Activated B cell treated with CpG ODN at 0.5 μM for 24 hours (primary cell): ENCODE results near the gene GABBR2. TPM values are rescaled to one million over a fixed set of nuclear protein-coding genes. Genes with fewer than 3 reads are reported as not detected.
"Not testable (repeated sequence)": the region's sequence is repeated elsewhere in the genome, so short reads cannot be mapped to it uniquely, and the experiment has no call there.

Source experiments
- ATAC-seq: fragments of 200-7000 bp; cut with Tn5 transposase; one replicate; pipeline ENCODE4 v1.10.0; 2021; ENCODE audit warnings: low read depth, mild to moderate bottlenecking, moderate library complexity
- CTCF ChIA-PET: fragments of 350-600 bp; sonication (Branson Sonifier 250); formaldehyde crosslinking; loops from one replicate; lab custom pipeline; 2021; ENCODE audit warnings: antibody characterized with exemption; lab: Charles Lee
- POLR2A ChIA-PET: fragments of 350-600 bp; sonication (Branson Sonifier 250); formaldehyde crosslinking; loops from one replicate; lab custom pipeline; 2021; ENCODE audit warnings: antibody characterized with exemption; lab: Charles Lee
- DNase-seq: peaks from one replicate; pipeline ENCODE4 v3.0.0; 2022
- H3K27ac Mint-ChIP-seq: one replicate; pipeline ENCODE4 v1.8.0; 2020; ENCODE audit warnings: mixed read lengths
- H3K27me3 Mint-ChIP-seq: one replicate; pipeline ENCODE4 v1.8.0; 2021; ENCODE audit warnings: mixed read lengths
- H3K36me3 Mint-ChIP-seq: one replicate; pipeline ENCODE4 v1.8.0; 2021; ENCODE audit warnings: low read depth, mixed read lengths
- H3K4me1 Mint-ChIP-seq: one replicate; pipeline ENCODE4 v1.8.0; 2021; ENCODE audit warnings: mixed read lengths
- H3K4me3 Mint-ChIP-seq: one replicate; pipeline ENCODE4 v1.8.0; 2020; ENCODE audit warnings: mild to moderate bottlenecking, mixed read lengths
- H3K9me3 Mint-ChIP-seq: one replicate; pipeline ENCODE4 v1.8.0; 2020; ENCODE audit warnings: mixed read lengths
- intact Hi-C: fragments of 100-400 bp; cut with micrococcal nuclease; formaldehyde crosslinking; loops from one replicate; pipeline ENCODE4 v1.15.1; 2024
- total RNA-seq: library from RNA; stranded (reverse); gene quantifications from 2 replicates; pipeline ENCODE4 v1.2.3, GENCODE V29; 2022
- TF ChIP-seq, protein P1 (sequence below): fragments of 200-600 bp; IDR thresholded peaks from one replicate; pipeline ENCODE4 v1.8.0; 2022; ENCODE audit warnings: antibody characterized with exemption, mild to moderate bottlenecking

GABBR2 gene
- total RNA-seq, 1 donor from 2014 or later, result not detected

DNA sequence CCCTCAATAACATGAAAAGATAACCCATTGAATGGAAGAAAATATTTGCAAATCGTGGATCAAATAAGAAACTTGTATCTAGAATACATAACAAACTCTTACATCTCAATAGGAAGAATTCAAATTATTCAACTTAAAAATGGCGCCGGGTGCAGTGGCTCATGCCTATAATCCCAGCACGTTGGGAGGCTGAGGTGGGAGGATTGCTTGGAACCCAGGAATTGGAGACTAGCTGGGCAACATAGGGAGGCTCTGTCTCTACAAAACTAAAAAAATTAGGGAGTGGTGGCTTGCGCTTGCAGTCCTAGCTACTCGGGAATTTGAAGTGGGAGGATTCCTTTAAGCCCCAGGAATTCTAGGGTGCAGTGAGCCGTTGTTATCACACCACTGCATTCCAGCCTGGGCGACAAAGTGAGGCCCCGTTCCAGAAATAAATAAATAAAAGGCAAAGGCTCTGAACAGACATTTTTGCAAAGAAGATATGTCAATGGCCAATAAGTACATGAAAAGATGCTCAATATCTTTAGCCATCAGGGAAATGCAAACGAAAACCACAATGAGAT is 431.7 kb downstream of the GABBR2 start:
- no peak overlapping the region for H3K27ac Mint-ChIP-seq
- DNase-seq (no peak), ATAC-seq (no peak)
- CTCF ChIA-PET, result no interaction called here
- no peak overlapping the region for H3K4me3 Mint-ChIP-seq
- no peaks in the 10 kb centered on the region for H3K9me3 Mint-ChIP-seq
- intact Hi-C loops, result no loop called here
- peaks cover 32% of the 10 kb centered on the region for H3K27me3 Mint-ChIP-seq
- TF ChIP-seq, protein P1, sequence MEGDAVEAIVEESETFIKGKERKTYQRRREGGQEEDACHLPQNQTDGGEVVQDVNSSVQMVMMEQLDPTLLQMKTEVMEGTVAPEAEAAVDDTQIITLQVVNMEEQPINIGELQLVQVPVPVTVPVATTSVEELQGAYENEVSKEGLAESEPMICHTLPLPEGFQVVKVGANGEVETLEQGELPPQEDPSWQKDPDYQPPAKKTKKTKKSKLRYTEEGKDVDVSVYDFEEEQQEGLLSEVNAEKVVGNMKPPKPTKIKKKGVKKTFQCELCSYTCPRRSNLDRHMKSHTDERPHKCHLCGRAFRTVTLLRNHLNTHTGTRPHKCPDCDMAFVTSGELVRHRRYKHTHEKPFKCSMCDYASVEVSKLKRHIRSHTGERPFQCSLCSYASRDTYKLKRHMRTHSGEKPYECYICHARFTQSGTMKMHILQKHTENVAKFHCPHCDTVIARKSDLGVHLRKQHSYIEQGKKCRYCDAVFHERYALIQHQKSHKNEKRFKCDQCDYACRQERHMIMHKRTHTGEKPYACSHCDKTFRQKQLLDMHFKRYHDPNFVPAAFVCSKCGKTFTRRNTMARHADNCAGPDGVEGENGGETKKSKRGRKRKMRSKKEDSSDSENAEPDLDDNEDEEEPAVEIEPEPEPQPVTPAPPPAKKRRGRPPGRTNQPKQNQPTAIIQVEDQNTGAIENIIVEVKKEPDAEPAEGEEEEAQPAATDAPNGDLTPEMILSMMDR, result no peak
- no peaks in the 10 kb centered on the region for H3K4me1 Mint-ChIP-seq
- no peaks in the 10 kb centered on the region for H3K36me3 Mint-ChIP-seq
- POLR2A ChIA-PET, result no interaction called here

DNA sequence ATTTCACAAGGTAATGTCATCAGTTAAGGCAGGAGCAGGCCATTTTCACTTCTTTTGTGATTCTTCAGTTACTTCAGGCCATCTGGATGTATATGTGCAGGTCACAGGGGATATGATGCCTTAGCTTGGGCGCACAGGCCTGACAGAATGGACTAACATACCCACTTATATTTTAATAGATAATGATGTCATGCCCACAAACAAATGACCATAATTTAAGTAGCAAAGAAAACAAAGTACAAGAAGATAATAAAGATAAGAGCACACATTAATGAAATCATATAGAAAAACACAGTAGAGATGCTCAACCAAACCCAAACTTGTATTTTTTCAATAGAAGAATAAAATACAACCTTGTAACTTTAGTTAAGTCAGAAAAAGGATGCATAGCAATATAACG is 433.6 kb downstream of the GABBR2 start:
- POLR2A ChIA-PET, result no interaction called here
- Mint-ChIP-seq H3K27ac (no peak overlapping the region), H3K4me1 (no peaks in the 10 kb centered on the region), H3K4me3 (no peak overlapping the region), H3K27me3 (peaks cover 36% of the 10 kb centered on the region), H3K36me3 (no peaks in the 10 kb centered on the region), H3K9me3 (no peaks in the 10 kb centered on the region)
- TF ChIP-seq, protein P1, result no peak
- CTCF ChIA-PET, result no interaction called here
- DNase-seq (no peak), ATAC-seq (no peak)
- intact Hi-C loops, result no loop called here

DNA sequence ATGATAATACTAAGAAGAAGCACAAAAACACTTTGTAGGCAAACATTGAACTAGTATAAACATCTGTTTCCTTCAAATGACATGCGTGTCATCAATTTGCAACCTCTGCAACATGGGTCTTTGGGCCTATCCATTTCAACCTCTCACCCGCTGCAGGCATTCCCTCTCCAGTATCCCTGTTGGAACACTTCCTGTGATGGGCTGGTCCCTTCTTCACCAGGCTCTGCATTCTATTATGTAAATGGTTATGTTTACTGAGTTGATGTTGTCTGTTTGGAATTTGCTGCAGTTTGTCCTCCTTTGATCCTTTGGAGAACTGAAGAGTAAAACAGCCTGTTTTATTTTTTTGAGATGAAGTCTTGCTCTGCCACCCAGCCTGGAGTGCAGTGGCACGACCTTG is 436.7 kb downstream of the GABBR2 start:
- ATAC-seq, result no peak
- DNase-seq, result no peak
- Mint-ChIP-seq H3K27me3 (peaks cover 43% of the 10 kb centered on the region), H3K27ac (no peak overlapping the region), H3K36me3 (no peaks in the 10 kb centered on the region), H3K4me1 (no peaks in the 10 kb centered on the region), H3K9me3 (no peaks in the 10 kb centered on the region), H3K4me3 (no peak overlapping the region)
- ChIA-PET POLR2A (no interaction called here), CTCF (no interaction called here)
- TF ChIP-seq, protein P1, result no peak
- intact Hi-C loops, result no loop called here

DNA sequence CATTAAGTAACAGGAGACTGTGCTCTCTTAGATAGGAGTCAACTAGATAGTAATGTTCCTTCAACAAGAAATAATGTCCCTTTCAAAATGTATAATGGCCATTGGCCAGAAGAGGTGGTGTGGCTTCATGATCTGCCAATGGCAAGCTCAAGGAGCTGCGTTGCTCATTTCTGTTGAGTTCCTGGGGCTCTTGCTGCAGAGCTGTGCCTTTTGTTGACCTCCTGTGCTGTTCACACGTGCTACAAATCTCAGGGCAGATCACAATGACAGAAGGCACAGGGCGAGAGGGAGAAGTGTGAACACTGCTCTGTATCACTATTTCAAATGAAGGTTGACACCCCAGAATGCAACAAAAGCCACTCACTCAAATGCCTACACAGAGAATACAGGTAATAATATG is 437.3 kb downstream of the GABBR2 start:
- no peaks in the 10 kb centered on the region for H3K9me3 Mint-ChIP-seq
- no peak for DNase-seq
- H3K36me3 Mint-ChIP-seq, result no peaks in the 10 kb centered on the region
- peaks cover 39% of the 10 kb centered on the region for H3K27me3 Mint-ChIP-seq
- TF ChIP-seq, protein P1, result no peak
- H3K4me1 Mint-ChIP-seq, result no peaks in the 10 kb centered on the region
- ATAC-seq, result no peak
- CTCF ChIA-PET, result no interaction called here
- intact Hi-C loops, result no loop called here
- no peak overlapping the region for H3K27ac Mint-ChIP-seq
- no peak overlapping the region for H3K4me3 Mint-ChIP-seq
- POLR2A ChIA-PET, result no interaction called here

DNA sequence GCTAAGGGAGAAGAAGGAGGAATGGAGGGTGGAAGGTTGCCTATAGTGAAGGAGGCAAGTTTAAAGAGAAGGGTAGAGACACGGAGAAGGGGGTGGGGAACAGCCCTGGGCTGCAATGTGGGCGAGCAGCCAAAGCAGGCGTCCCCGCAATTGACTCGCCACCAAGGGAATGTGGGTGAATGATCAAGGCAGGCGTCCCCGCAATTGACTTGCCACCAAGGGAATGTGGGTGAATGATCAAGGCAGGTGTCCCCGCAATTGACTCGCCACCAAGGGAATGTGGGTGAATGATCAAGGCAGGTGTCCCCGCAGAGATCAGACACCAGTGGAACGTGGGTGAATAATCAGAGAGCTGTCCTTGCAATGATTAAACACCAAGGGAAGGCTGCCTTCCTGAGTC is 438.5 kb downstream of the GABBR2 start:
- intact Hi-C loops, H3K36me3 Mint-ChIP-seq, ATAC-seq, H3K4me3 Mint-ChIP-seq, H3K9me3 Mint-ChIP-seq, POLR2A ChIA-PET, H3K4me1 Mint-ChIP-seq, DNase-seq, H3K27ac Mint-ChIP-seq, CTCF ChIA-PET: not testable (repeated sequence)
- peaks cover 36% of the 10 kb centered on the region for H3K27me3 Mint-ChIP-seq

DNA sequence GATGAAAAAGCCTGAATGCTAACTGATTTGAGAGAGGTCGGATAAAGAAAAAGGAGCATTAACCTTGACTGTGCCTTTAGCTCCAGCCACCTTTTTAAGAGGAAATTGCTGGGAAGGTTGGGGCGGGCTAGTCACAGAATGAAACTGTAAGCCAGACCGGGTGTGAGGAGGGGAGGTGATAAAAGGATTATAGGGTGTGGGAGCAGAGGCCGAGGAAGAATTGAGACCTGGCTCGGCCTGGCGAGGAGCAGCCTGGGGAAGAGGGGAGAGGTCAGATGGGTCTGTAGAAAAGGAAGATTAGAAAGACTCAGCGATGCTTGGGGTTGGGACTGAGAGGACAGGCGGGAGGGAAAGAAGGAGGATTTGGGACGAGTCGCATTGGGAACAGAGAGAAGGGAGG is 439.1 kb downstream of the GABBR2 start:
- H3K27me3 Mint-ChIP-seq, result peaks cover 31% of the 10 kb centered on the region
- H3K27ac Mint-ChIP-seq, H3K4me3 Mint-ChIP-seq, H3K9me3 Mint-ChIP-seq, H3K36me3 Mint-ChIP-seq, CTCF ChIA-PET, intact Hi-C loops, ATAC-seq, H3K4me1 Mint-ChIP-seq, POLR2A ChIA-PET, DNase-seq: not testable (repeated sequence)

DNA sequence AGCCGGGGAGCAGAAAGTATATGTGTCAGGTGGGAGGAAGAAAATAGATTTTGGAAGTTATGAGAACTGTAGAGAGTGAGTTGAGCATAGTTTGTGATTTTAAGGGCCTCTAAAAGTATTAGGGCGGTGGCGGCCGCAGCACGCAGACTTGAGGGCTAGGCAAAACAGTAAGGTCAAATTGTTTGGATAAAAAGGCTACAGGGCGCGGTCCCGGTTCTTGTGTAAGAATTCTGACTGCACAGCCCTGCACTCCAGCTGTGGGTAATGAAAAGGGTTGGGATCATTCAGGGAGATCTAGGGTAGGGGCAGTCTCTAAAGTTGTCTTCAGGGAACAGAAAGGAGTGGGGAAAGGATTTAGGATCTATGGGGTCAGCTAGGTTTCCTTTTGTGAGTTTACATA is 441.2 kb downstream of the GABBR2 start:
- intact Hi-C loops, H3K4me1 Mint-ChIP-seq, H3K9me3 Mint-ChIP-seq: not testable (repeated sequence)

More for the DNA sequence above, 441.2 kb downstream of the GABBR2 start:
- peaks cover 26% of the 10 kb centered on the region for H3K27me3 Mint-ChIP-seq
- H3K4me3 Mint-ChIP-seq, ATAC-seq, POLR2A ChIA-PET, H3K27ac Mint-ChIP-seq, DNase-seq, H3K36me3 Mint-ChIP-seq, CTCF ChIA-PET: not testable (repeated sequence)
